Astrocyte (in vitro differentiated cells and primary cell): ENCODE data around the gene SLC16A3. TPM values are rescaled to one million over a fixed set of nuclear protein-coding genes. Genes with fewer than 3 reads are reported as not detected.
A peak's percentile ranks its signal among the peaks of the same experiment; 100 is the strongest.

Experiments
- DNase-seq: peaks from one replicate; pipeline ENCODE4 v3.0.0-alpha.2; 2010; ENCODE audit warnings: low read depth
- FAIRE-seq: peaks from 2 replicates; lab custom pipeline; 2011; peaks lifted over from hg19 to GRCh38; lab: Jason Lieb, UNC
- H2AFZ ChIP-seq: 2 replicates; pipeline ENCODE4 v1.6.0; 2012; ENCODE audit warnings: low read depth, low read length, inconsistent platforms
- H3K27ac ChIP-seq: 2 replicates; pipeline ENCODE4 v1.5.1; 2011; ENCODE audit warnings: low read depth, low read length, inconsistent platforms
- H3K27me3 ChIP-seq: 2 replicates; pipeline ENCODE4 v1.6.0; 2011; ENCODE audit warnings: low read length, inconsistent platforms; ENCODE audit not compliant: insufficient read depth
- H3K36me3 ChIP-seq: 2 replicates; pipeline ENCODE4 v1.5.1; 2011; ENCODE audit warnings: low read length, inconsistent platforms; ENCODE audit not compliant: insufficient read depth
- H3K4me1 ChIP-seq: 2 replicates; pipeline ENCODE4 v1.5.1; 2011; ENCODE audit warnings: low read length, inconsistent platforms; ENCODE audit not compliant: insufficient read depth
- H3K4me2 ChIP-seq: 2 replicates; pipeline ENCODE4 v1.6.0; 2012; ENCODE audit warnings: low read length, inconsistent platforms
- H3K4me3 ChIP-seq: 2 replicates; pipeline ENCODE4 v1.5.1; 2011; ENCODE audit warnings: low read depth, mild to moderate bottlenecking, low read length, inconsistent platforms; ENCODE audit not compliant: insufficient read depth
- H3K79me2 ChIP-seq: 2 replicates; pipeline ENCODE4 v1.6.0; 2012; ENCODE audit warnings: mild to moderate bottlenecking, low read length, inconsistent platforms; ENCODE audit not compliant: insufficient read depth
- H3K9ac ChIP-seq: 2 replicates; pipeline ENCODE4 v1.6.0; 2012; ENCODE audit warnings: mild to moderate bottlenecking, low read length, inconsistent platforms
- H3K9me3 ChIP-seq: 2 replicates; pipeline ENCODE4 v1.5.1; 2012; ENCODE audit warnings: low read depth, mild to moderate bottlenecking, low read length, inconsistent platforms; ENCODE audit not compliant: insufficient read depth
- H4K20me1 ChIP-seq: 2 replicates; pipeline ENCODE4 v1.6.0; 2012; ENCODE audit warnings: low read length, inconsistent platforms; ENCODE audit not compliant: insufficient read depth
- H3K27ac Mint-ChIP-seq: one replicate; pipeline ENCODE4 v1.8.0; 2021; ENCODE audit warnings: mild to moderate bottlenecking, mixed read lengths; ENCODE audit not compliant: unreplicated experiment
- H3K27me3 Mint-ChIP-seq: one replicate; pipeline ENCODE4 v1.8.0; 2021; ENCODE audit warnings: low read depth, mixed read lengths; ENCODE audit not compliant: unreplicated experiment
- H3K36me3 Mint-ChIP-seq: one replicate; pipeline ENCODE4 v1.8.0; 2021; ENCODE audit warnings: low read depth, mixed read lengths; ENCODE audit not compliant: unreplicated experiment
- H3K4me1 Mint-ChIP-seq: one replicate; pipeline ENCODE4 v1.8.0; 2021; ENCODE audit warnings: low read depth, mixed read lengths; ENCODE audit not compliant: unreplicated experiment
- H3K4me3 Mint-ChIP-seq: one replicate; pipeline ENCODE4 v1.8.0; 2021; ENCODE audit warnings: mild to moderate bottlenecking, moderate library complexity, mixed read lengths; ENCODE audit not compliant: unreplicated experiment
- H3K9me3 Mint-ChIP-seq: one replicate; pipeline ENCODE4 v1.8.0; 2021; ENCODE audit warnings: mild to moderate bottlenecking, mixed read lengths; ENCODE audit not compliant: unreplicated experiment
- EZH2 ChIP-seq: IDR thresholded peaks from 2 replicates; pipeline ENCODE4 v1.6.1; 2012; ENCODE audit warnings: mild to moderate bottlenecking, low read length, inconsistent platforms; ENCODE audit not compliant: insufficient read depth
- total RNA-seq: library from RNA; stranded (reverse); gene quantifications from 2 replicates; pipeline ENCODE4 v1.2.1, GENCODE V29; 2021
- TF ChIP-seq, protein P1 (sequence below): IDR thresholded peaks from 2 replicates; pipeline ENCODE4 v1.5.1; 2011; ENCODE audit warnings: low read depth, mild to moderate bottlenecking, inconsistent platforms, low read length, moderate library complexity; ENCODE audit not compliant: insufficient read depth

SLC16A3 gene
- total RNA-seq, 1 donor from 2014 or later: 292 TPM

DNA sequence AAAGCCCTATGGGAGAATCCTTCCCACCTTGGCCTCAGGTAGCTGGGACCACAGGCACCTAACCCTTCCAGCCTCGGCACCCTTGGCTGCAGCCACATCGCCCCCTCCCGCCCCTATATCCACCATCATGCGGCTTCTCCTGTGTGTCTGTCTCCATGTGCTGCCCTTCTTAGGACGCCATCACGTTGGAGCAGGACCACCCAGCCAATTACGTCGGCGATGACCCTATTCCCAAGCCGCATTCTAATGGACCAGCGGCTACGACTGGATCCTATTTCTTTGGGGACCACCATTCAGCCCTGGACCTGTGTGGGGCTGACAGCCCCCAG lies 12.9 kb upstream of the SLC16A3 start:
- Histone ChIP-seq H4K20me1 (no peaks in the 10 kb centered on the region), H3K4me3 (no peak overlapping the region), H3K27ac (no peak overlapping the region), H3K4me2 (peak overlapping the region; percentile 77), H3K9me3 (no peaks in the 10 kb centered on the region), H3K79me2 (peaks cover 10% of the 10 kb centered on the region), H3K4me1 (peaks cover 47% of the 10 kb centered on the region), H3K27me3 (no peaks in the 10 kb centered on the region), H3K9ac (no peak overlapping the region), H3K36me3 (no peaks in the 10 kb centered on the region), H2AFZ (no peak overlapping the region)
- no peaks in the 10 kb centered on the region for H3K9me3 Mint-ChIP-seq
- no peak for TF ChIP-seq EZH2
- no peak for FAIRE-seq
- DNase-seq: no peak
- no peaks in the 10 kb centered on the region for H3K36me3 Mint-ChIP-seq
- peak overlapping the region; percentile 18 for H3K27ac Mint-ChIP-seq
- H3K4me1 Mint-ChIP-seq: peaks cover 14% of the 10 kb centered on the region
- H3K27me3 Mint-ChIP-seq: no peaks in the 10 kb centered on the region
- no peak overlapping the region for H3K4me3 Mint-ChIP-seq

DNA sequence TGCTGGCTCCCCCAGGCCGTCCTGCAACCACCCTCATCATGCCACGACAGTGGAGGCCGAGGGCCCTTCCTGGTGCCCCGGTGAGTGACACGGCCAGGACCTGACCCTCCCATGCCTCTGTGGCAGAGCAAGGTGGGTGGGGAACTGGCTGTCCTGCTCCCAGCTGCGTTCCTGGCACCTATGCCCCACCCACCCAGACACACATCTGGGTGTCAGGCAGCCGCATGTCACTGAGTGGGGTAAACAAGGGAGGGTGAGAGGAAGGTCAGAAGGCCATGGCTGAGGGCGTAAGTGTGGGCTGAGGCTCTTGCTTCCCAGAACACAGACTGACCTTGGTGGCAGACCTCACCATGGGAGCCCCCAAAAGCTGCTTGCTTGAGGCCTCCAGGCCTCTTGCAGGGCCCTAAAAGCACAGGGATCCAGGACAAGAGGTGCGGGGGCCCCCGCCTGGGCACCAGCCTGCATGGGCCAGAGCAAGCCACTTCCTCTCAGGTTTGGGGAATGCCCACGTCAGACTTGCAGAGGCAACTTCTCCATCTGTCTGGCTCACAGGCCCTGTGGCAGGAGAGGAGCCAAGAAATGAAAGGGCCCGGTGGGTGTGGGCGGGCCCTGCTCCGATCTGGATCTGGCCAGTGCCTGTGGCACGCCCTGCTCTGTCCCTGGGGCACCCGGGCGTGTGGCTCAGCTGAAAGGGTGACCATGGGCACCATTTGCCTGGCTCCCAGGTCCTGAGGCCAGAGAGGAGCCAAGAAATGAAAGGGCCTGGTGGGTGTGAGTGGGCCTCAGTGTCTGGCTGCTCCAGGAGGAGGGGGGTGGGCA lies 12.3 kb upstream of the SLC16A3 start:
- no peak for FAIRE-seq
- no peak overlapping the region for H3K4me3 Mint-ChIP-seq

DNA sequence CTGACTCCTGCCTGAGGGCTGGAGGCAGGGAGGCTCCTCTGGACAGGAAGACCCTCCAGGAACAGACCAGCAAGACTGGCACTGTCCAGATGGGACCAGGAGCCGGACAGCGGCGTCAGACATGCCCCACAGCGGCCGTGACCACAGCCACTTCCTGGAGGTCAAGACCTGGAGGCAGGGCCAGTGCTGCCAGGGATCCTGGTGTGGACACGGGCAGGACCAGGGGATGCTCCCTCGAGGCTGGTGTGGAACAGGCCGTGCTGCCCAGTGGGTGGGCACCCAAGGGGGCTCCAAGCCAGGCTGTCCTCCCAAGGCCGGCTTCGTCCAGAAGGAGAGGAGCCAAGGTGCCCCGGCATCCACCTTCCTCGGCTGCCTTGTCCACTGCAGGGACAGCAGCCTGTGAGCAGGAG lies 11.7 kb upstream of the SLC16A3 start:
- H3K4me3 ChIP-seq: peak overlapping the region; percentile 28
- peaks cover 47% of the 10 kb centered on the region for H3K4me1 ChIP-seq
- Mint-ChIP-seq H3K4me1 (peaks cover 14% of the 10 kb centered on the region), H3K27ac (peak overlapping the region; percentile 97), H3K4me3 (no peak overlapping the region), H3K27me3 (no peaks in the 10 kb centered on the region), H3K36me3 (no peaks in the 10 kb centered on the region), H3K9me3 (no peaks in the 10 kb centered on the region)
- no peaks in the 10 kb centered on the region for H3K9me3 ChIP-seq
- no peaks in the 10 kb centered on the region for H3K79me2 ChIP-seq
- DNase-seq: no peak
- no peaks in the 10 kb centered on the region for H3K27me3 ChIP-seq
- peak overlapping the region; percentile 76 for H3K9ac ChIP-seq
- peak overlapping the region; percentile 72 for H2AFZ ChIP-seq
- no peaks in the 10 kb centered on the region for H4K20me1 ChIP-seq
- H3K36me3 ChIP-seq: no peaks in the 10 kb centered on the region
- H3K4me2 ChIP-seq: peak overlapping the region; percentile 77
- H3K27ac ChIP-seq: peak overlapping the region; percentile 93
- no peak for TF ChIP-seq EZH2
- FAIRE-seq: no peak

More for the DNA sequence above, 12.3 kb upstream of the SLC16A3 start:
- Mint-ChIP-seq H3K36me3 (no peaks in the 10 kb centered on the region), H3K27ac (peak overlapping the region; percentile 84), H3K4me1 (peaks cover 14% of the 10 kb centered on the region), H3K27me3 (no peaks in the 10 kb centered on the region), H3K9me3 (no peaks in the 10 kb centered on the region)
- Histone ChIP-seq H3K36me3 (no peaks in the 10 kb centered on the region), H3K4me3 (peak overlapping the region; percentile 28), H4K20me1 (no peaks in the 10 kb centered on the region), H3K27ac (peak overlapping the region; percentile 93), H3K9me3 (no peaks in the 10 kb centered on the region), H2AFZ (peak overlapping the region; percentile 72), H3K79me2 (peaks cover 5% of the 10 kb centered on the region), H3K9ac (peak overlapping the region; percentile 76), H3K4me1 (peaks cover 47% of the 10 kb centered on the region), H3K27me3 (no peaks in the 10 kb centered on the region), H3K4me2 (peak overlapping the region; percentile 77)
- TF ChIP-seq, protein P1, sequence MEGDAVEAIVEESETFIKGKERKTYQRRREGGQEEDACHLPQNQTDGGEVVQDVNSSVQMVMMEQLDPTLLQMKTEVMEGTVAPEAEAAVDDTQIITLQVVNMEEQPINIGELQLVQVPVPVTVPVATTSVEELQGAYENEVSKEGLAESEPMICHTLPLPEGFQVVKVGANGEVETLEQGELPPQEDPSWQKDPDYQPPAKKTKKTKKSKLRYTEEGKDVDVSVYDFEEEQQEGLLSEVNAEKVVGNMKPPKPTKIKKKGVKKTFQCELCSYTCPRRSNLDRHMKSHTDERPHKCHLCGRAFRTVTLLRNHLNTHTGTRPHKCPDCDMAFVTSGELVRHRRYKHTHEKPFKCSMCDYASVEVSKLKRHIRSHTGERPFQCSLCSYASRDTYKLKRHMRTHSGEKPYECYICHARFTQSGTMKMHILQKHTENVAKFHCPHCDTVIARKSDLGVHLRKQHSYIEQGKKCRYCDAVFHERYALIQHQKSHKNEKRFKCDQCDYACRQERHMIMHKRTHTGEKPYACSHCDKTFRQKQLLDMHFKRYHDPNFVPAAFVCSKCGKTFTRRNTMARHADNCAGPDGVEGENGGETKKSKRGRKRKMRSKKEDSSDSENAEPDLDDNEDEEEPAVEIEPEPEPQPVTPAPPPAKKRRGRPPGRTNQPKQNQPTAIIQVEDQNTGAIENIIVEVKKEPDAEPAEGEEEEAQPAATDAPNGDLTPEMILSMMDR: no peak
- TF ChIP-seq EZH2: no peak
- DNase-seq: peak; percentile 85
